HG03280 (cell line): ENCODE measurements around the gene RERE.

Source experiments
- ATAC-seq: cut with Tn5 transposase; IDR thresholded peaks from one replicate; pipeline ENCODE4 v1.9.1; 2021; ENCODE audit warnings: mild to moderate bottlenecking, moderate library complexity; ENCODE audit not compliant: unreplicated experiment

The RERE gene

GRCh38 chr1:8817412-8818324 lies at the start of gene RERE:
TSS of gene RERE (minus strand) at chr1:8817640.
- peak; percentile 94 for ATAC-seq

DNA sequence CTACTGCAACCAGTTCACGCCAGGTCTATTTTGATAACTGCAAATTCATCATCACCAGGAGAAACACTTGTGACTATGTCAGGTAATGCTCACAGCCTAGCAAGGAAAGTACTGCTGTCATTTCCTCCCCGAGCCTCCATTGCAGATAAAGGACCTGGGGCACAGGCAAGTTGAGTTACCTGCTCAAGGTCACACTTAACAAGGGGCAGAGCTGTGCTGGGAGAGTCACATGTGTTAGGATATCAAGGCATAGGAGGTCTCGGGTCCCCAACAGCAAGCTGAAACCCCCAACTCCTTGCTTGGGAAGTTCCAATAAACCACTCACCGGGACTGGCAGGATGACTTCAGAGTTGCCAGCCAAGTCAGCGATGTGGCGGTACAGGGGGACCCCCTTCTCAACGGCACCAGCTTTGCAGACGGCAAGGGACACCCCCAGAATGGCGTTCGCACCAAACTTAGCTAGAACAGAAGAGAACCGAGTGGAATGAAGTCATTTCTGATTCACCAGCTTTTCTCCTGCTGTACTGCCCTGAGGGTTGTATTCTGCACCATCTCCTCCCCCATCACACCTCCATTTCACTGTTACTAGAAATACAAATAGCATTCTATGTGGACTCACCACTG lies 49.5 kb upstream of the RERE start:
- no peak for ATAC-seq

DNA sequence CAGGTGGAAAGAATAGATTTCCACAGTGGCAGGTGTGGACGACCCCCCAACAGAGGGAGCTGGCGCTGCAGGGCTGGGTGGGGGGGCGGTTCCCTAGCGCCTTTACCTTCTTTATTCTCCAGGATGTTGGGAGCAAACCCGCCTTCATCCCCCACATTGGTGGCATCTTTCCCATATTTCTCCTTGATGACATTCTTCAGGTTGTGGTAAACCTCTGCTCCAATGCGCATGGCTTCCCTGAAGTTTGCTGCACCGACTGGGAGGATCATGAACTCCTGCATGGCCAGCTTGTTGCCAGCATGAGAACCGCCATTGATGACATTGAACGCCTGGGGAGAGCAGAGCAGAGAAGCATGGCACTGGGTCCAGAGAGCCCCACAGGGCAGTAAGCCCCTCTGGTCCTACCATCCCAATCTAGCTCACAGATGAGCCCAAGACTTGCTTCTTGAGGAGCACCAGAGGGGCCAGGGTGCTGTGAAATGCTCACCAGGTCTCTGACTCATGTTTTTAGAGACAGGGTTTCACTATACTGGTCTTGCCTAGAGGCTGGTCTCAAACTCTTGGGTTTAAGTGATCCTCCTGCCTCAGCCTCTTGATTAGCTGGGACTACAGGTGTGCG lies 48.8 kb upstream of the RERE start:
- ATAC-seq = no peak

GRCh38 chr1:8864713-8865344 lies 47.4 kb upstream of the RERE start:
- ATAC-seq = no peak

DNA sequence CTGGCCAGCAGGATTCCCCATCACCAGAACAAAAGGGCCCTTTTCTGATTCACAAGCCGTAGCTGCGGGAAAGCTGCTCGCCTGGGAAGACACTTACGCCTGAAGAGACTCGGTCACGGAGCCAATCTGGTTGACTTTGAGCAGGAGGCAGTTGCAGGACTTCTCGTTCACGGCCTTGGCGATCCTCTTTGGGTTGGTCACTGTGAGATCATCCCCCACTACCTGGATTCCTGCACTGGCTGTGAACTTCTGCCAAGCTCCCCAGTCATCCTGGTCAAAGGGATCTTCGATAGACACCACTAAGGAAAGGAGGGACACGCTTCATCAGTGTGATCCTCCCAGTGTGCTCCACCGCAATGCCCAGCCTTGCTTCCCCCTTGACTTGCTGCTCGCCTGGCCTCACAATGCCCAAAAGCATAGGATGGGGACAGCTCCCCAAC lies 46.4 kb upstream of the RERE start:
- no peak for ATAC-seq

GRCh38 chr1:8863138-8863537 lies 45.7 kb upstream of the RERE start:
- no peak for ATAC-seq

GRCh38 chr1:8862528-8862927 lies 45.1 kb upstream of the RERE start:
- no peak for ATAC-seq

- no peak for ATAC-seq
Measured at GRCh38 chr1:8860738-8861516, 43.5 kb upstream of the RERE start.

DNA sequence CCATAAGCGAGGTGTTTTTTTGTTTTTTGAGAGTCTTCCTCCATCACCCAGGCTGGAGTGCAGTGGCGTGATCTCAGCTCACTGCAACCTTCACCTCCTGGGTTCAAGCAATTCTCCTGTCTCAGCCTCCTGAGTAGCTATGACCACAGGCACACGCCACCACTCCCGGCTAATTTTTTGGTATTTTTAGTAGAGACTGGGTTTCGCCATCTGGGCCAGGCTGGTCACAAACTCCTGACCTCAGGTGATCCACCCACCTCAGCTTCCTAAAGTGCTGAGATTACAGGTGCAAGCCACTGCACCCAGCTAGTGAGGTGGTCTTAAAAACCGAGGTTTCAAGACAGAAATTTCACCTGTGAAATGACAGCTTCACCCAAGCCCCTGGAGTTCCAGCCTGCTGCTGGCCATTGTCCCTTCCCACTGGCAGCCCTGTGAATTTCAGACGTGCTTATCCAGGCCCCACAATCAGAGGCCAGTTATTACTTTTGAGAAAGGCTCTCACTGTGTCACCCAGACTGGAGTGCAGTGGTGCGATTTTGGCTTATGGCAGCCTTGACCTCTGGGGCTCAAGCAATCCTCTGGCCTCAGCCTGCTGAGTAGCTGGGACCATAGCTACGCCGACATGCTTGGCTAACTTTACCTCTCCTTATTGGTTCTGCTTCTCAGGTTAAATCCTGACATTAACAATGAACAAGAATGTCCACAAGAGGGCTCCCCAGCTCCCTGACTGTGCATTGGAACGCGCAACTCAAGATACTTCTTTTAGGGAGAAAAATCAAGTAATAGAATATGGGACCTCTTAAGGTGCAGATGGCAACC lies 41.7 kb upstream of the RERE start:
- ATAC-seq = no peak

DNA sequence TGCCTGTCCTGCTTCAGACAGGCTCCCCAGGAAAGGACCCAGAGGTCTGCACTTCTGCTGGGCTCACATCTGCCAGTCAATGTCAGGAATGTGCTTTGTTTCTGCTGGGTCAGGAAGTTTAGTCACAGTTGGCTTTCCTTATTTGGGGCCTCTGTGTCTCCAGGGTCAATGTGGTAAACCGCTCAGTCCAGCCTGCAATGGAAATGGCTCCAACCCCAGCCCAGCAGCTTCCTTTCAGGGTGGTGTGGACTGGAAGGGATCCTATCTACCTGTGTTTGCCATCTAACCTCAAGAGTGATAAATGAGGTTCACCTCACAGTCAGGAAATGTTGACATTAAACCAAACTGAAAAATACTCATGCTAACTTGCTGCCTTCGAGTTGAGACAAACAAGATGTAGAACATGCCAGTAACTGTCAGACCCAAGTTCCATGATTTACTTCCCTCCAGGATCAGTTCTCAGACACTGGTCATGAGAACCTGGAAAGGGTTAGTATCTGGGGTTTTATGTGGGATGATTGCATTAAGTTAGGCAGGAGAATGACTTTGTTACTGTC lies 40.8 kb upstream of the RERE start:
- ATAC-seq = no peak

GRCh38 chr1:8856689-8857412 lies 39.4 kb upstream of the RERE start:
- no peak for ATAC-seq

GRCh38 chr1:8854240-8854639 lies 36.8 kb upstream of the RERE start:
- ATAC-seq = no peak

GRCh38 chr1:8851060-8851459 lies 33.6 kb upstream of the RERE start:
- ATAC-seq = no peak

GRCh38 chr1:8848663-8849386 lies 31.4 kb upstream of the RERE start:
- peak; percentile 78 for ATAC-seq

DNA sequence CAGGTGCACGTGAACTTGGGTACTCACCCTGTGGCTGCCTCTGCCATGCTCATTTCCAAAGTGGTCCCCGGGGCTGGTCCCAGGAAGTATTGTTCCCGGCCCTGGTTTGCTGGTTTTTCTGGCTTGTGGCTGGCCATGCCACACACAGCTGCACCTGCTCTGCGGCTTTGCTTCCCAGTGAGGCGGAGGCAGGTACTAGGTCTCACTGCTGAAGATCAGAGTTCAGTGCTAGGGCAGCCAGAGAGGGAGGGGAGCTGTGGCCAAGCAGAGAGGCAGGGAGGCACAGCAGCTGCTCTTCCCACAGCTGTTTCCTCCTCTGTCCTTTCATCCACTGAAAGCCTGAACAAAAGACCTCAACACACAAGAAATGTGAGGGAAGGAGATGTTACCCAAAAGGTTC lies 30.6 kb upstream of the RERE start:
- ATAC-seq = no peak

GRCh38 chr1:8846263-8846662 lies 28.8 kb upstream of the RERE start:
- ATAC-seq = no peak

GRCh38 chr1:8845104-8846097 lies 28.0 kb upstream of the RERE start:
- ATAC-seq = no peak
